AG08396 (cell line): ENCODE measurements around the gene AJAP1.

Source experiments
- DNase-seq: peaks from one replicate; pipeline ENCODE4 v3.0.0; 2012; ENCODE audit warnings: low spot score, mixed read lengths

The AJAP1 gene

DNA sequence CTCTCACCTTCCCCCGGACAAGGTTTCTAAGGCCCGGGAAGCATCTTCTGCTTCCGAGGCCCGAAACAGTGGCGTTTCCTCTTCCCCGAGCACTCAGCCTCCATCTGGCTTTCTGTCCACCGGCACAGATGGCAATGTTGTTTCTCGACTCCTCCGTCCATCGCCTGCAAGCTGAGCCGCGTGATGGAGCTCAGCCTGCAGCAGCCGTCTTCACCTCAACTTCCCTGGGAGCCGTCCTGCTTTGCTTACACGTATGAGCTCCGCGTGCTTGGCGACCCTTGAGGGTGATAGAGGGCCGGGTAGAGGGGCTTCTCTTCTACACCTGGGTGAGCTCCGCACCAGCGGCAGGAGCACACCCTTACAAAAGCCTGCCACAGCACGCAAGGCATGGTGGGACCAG, 80.4 kb downstream of the AJAP1 start:
- no peak for DNase-seq

DNA sequence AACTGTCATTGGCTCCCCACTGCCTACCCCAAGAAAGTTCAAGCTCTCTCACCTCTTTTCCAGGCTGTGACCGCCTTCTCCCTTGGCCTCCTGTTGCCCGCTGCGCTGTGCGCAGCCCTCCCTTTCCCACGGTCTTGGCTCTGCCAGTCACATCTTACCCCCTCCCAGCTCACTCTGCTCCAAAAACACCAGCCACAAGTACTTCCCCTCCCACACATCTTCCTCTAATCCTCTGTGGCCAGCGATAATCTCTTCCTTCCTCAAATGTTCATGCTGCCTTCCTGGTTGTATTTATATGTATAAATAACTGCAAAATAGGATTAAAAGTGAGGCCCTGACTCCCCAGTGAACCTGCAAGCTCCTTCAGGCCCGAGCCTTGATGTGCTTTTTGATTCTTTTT, 81.8 kb downstream of the AJAP1 start:
- no peak for DNase-seq

DNA sequence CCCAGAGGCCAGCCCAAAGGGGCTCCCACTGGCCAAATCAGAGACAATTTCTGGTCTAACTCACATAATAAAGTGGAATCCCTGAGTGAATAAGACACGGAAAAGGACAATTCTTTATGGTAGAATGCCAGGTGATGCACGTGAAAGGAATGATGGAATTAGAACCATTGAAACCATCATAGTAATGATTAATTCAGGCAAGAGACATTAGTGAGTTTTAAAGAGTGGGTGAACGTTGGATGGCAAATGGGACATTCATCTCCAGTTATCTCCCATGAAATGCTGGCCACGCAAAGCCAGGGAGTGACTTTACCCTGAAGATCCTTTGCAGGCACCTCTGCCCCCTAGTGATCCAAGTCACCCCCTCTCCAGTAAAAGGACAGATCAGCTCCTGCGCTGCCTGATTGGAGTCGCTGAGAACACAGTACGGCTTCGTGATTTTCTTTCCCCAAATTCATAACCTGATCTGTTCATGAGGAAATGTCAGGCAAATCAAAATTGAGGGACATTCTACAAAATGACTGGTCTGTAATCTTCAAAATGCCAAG, 87.5 kb downstream of the AJAP1 start:
- no peak for DNase-seq

DNA sequence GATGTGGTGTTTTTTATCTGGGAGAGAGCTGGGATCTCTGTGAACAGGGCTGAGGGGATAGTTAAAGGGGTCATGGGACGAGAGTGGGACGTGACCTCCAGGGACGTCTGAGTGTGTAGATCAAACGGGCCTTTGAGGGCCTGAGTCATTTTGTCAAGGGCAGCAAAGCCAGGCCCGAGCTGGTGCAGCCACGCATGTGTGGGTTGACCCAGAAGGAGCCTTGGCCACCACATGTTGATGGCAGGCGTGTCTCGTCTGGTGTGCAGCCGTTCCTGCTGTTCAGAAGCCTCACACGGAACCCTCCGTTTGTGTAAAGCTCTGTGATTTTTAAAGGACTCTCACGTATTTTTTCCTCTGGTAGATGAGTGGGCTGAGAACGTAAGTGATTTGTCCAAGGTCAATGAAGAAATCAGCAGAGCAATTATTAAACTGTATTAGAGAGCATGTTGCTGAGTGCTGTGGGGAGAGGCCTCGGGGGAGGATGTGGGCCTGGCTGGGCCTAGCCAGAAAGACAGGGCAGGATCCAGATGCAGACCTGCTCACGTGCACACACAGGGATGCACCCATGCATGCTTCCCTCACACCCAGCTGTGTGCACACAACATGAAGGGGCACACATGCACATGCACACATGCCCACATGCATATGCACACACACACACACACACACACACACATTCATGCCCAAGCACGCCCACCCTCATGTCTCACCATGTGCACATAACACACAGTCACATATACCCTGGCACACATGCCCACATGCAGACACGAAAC, 89.8 kb downstream of the AJAP1 start:
- no peak for DNase-seq

DNA sequence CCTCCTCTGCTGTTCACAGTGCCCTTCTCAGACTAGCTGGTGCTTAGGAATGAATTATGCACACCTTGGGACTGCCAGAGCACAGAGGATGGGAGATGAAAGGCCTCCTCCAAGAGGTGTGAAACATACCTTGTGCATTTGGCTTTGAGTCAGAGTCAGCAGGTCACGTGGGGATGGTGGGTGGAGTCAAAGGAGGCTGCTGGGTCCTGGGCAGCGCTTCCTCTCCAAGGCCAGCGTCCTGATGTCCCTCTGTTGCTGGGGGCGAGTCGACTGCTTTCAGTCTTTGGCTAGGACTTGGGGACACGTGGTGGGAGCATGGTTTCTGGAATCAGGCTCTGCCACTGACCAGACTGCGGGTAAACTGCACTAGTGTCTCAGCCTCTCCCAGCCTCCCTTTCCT, 91.2 kb downstream of the AJAP1 start:
- no peak for DNase-seq

DNA sequence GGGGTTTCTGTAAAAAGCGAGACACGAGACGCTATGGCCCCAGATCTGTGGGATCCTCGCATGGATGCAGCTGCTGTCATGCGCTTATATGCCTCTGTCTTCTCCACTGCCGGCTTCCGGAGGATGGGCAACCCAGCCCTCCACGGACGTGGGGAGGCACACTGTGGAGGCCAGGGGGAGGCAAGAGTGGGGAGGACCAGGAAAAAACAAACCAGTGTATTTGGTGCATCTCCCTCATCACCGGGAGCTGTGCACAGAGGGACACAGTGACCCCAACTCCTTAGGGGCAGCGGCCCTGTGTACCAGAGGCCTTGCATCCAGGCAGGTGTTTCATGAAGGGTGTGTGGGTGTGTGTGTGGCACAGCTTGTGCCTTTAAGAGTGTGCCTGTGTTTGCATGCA, 95.0 kb downstream of the AJAP1 start:
- no peak for DNase-seq

DNA sequence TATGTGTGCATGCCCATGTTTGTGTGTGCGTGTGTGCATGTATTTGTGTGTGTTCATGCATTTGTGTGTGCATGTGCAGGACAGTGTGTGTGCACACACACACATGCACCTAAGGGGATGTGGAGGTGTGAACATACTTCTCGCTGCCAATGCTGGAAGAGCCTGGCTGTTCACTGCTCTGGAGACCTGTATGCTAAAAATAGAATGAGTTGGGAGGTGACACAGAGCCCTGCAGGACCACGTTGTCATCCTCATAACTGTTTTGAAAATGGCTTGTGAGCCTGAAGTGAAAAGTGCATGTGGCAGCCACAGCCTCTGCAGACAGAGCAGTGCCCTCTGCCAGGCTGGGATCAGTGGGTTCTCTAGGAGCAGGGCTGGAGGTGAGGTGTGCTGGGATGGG, 95.8 kb downstream of the AJAP1 start:
- DNase-seq: no peak

DNA sequence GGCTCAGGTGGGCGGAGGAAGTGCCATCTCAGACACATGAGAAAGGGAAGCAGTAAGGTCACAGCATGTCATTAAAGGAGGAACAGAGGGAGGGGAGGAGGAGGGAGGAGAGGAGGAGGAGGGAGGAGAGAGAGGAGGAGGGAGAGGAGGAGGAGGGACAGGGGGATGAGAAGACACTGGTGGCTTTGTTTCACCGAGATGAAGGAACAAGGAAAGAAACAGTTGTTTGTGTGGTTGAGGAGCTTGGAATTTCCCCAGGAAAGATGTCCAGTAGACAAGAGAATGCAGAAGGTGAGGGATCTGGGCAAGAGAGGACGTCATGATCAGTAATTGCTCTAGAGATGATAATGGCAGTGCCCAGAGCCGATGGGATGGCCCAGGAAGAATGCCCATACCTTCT, 97.7 kb downstream of the AJAP1 start:
- DNase-seq: no peak

DNA sequence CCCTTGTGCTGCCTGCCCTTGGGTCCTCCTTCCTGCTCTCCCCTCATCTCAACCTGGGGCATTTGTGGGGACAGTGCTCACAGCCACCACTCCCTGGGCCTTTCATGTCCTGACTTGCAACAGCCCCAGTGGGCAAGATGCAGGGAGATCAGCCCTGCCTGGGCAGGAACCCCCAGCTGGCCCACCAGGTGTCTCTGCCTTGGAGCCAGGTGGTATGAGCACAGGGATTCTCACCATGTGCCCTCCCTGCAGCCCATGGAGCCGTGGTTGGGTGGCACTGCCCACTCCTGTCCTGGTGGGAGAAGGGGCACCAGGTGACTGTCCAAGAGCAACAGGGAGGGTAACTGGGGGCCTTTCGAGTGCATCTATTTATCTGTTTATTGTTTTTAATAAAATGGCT, 100.4 kb downstream of the AJAP1 start:
- DNase-seq: no peak

DNA sequence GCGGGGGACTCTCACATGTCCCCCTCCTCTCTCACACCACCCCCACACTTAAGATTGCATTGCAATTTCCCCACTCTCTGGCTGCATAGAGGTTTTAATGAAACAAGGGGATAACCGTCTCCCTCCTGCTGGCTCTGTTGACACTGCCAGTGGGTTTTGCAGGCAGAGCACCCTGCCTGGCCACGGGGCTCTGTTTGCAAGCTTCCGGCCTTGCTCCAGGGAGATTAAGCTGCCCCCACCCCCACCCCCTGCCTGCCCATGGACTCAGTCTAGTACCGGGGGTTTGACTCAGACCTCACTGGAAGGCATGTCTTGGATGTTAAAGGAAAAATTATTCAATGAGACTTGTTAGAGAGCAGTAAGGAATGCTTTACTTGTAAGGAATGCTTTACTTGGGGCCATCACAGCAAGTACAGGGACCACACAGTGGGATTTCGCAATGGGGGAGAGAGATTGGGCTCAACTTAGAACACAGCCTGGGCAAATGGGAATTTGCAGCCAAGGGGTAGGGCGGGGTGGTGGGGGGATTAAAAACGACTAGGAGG, 101.0 kb downstream of the AJAP1 start:
- no peak for DNase-seq

DNA sequence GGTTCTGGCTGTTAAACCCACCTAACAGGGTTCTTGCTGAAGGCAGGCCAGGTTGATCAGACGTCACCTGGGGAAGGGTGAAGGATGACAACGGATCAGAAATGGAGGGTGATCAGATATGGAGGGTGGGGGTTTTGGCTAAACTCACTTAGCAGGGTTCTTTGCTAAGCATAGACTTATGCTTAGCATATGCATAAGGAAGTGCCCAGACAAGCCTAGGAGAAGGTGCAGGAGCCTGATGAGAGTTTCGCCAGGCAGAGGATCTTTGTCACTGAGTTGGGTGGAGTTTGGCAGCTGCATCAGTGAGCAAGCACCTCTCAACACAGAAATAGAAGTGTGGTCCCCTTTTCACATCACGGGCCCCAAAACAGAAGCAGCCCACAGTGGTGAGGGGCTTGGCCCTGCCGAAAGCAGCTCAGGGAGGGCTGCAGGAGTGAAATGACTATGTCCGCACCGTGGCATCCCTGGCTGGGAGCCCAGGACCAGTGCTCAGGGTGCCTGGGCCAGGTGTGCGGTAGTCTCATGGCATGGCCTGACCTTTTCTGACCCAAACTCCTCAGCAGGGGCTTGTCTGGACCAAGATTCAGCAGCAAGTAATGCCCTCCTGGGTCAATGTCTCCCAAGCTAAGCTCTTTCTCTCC, 101.6 kb downstream of the AJAP1 start:
- DNase-seq: no peak

DNA sequence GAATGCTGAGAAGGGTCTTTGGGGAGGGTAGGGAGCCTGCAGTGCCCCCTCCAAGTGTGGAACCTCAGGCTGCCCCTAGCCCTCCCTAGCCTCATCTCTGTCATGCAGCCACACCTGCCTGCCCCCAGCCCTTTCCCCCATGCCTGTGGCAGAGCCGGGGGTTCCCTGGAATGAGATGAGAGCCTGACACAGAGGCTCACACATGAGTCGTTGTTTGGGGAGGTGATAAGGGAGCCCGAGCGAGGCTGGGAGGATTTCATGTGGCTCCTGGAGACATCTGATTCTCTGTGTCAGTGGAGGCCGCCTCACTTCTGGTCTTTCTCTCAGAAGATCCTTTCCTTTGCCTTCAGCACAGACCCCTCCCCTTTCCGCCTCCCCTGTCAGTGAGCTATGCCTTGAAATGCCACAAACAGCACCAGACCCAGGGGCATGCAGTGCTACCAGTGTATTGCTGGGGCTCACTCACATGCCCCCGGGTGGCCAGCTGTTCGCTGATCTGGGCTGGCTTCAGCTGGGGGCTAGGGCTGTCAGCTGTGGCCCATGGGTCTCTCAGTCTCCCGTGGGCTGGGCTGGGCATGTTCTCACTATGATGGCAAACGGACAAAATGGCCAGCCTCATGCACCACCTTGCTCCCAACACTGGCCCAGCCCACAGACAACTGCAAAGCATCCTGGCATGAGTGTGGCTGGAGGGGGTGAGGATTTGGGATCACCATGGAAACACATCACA, 102.6 kb downstream of the AJAP1 start:
- no peak for DNase-seq

DNA sequence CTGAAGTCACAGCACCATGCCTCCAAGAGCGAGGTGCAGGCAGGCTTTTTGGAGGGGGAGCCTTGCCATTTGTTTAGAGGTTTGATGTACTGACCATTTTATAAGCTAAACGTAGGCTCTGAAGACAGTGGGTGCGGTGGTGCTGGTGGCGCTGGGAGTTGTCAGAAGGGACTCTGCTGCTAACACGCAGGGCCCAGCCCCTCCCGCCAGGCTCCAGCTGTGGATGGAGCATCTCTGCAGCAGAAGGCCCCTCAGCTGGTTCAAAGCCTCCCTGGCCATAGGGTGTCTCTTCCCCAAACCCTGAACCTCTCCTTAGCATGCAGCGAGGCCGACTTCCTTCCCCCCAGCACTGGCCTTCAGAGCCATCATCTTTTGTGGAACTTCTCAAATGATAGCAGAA, 105.3 kb downstream of the AJAP1 start:
- no peak for DNase-seq

DNA sequence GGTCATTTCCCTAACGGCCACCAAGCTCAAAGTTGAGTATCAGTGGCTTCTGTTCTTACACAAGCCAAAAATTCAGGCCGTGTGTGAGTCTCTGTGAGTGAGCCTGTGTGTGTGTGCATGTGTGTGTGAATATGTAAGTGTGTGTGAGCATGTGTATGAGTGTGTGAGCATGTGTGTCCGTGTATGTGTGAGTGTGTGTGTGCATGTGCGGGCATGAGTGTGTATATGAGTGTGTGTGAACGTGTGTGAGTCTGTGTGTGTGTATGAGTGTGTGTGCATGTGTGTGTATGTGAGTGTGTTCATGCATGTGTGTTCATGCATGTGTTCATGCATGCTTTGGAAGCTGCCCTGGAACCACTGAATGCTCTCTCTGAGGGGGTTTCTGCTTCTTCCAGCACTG, 105.7 kb downstream of the AJAP1 start:
- no peak for DNase-seq

DNA sequence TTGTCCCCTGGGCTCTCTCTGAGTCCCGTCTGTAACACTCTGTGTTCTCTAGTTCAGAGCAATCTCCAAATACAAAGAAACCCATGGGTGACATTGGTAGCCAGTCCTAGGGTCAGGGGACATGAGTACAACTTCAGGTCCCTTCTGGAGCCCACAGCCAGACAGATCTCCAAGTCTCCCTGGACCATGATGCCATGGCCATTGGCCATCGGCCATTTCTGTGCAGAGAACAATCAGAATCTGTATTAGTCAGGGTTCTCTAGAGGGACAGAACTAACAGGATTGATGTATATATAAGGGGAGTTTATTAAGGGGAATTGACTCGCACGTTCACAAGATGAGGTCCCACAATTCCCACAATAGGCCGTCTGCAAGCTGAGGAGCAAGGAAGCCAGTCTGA, 106.9 kb downstream of the AJAP1 start:
- no peak for DNase-seq

DNA sequence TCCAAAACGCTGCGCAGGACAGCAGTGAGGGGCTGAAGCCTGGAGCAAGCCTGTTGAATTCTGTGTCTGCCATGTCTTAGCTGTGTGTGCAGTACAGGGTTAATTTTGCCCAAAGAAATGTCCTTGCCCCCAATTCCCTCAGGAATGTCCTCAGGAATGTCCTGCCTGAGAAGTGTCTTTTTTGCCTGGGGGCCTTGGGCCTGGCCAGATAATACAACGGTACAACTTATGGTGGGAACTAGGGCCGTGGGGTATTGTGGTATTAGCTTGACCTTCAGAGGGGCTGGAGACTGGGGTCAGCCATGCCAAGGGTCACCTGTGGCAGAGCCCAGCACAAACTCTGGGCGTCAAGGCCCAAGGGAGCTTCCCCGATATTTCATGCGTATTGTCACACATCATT, 107.7 kb downstream of the AJAP1 start:
- no peak for DNase-seq

DNA sequence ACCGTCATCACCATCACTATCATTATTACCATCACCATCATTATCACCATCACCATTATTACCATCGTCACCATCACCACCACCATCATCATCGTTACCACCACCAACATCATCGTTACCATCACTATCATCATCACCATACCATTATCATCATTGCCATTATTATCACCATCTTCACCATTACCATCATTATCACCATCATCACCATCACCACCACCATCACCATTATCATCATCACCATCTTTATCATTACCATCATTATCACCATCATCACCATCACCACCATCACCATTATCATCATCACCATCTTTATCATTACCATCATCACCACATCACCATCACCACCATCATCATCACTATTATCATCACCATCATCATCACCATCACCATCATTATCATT, 112.9 kb downstream of the AJAP1 start:
- DNase-seq: no peak

DNA sequence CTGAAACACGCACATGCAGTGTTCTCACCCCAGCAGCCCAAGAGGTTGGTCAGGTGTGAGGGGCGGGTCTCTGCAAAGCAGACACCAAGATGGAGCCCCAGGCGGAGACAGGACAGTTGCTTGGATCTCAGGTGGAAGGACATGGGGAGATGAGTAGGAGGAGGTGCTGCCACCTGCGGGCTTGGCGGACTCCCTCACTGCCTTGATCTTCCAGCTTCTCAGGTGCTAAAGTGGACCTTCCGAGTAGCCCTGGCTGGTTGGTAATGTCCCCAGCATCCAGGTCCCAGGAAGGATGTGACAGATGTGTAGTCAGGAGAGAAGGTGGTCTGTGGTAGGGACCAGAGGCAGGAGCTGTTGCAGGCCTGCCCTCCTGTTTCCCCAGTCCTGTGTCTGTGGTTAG, 114.1 kb downstream of the AJAP1 start:
- no peak for DNase-seq

DNA sequence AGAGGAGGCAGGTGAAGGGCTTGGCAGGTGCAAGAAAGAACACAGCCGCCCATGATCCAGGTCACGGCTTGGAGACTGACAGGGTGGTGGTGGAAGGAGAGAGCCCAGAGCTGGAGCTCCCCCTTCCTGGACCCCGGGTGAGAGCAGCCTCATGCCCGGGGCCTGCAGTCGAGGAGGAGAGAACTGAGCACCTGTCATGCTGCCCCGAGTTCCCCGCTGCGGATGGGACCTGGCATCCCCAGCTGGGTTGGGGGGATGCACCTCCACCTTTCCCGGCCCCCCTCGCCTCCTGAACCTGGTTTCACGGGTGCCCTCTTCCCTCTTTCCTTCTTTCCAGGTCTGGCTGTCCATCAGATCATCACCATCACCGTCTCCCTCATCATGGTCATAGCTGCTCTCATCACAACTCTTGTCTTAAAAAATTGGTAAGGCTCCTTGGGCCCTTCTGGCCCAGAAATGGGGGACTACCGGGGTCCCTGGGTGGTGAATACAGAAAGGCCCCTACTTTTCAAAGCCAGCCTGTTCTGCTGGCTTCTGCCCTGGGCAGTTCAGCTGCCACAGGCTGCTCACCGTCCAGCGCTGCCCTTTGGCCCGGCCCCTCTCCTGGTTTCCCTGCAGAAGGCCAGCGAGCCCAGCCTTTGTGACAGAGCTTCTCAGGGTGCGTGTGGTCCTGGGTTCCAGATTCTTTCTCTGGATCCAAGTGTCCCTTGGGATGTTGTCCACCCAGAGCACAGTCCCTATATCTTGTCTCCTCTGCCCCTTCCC, 115.3 kb downstream of the AJAP1 start:
- DNase-seq: no peak

DNA sequence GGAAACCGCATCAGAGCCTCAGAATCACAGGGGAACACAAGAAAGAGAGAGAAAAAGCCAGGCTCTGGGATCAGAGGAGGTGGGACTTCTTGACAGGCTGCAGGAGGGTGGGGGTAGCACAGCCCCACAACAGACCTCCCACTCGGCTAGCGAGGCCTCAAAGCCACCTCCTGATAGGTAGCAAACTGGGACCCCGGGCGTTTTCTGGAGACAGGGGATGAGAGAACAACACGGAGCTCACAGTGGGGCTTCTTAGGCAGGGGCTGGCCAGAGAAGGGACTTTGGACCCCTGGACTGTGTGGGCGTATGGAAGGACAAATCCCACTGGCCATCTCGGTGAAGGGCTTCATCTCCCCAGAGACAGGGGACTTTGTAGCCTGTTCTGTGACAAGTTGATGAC, 116.3 kb downstream of the AJAP1 start:
- no peak for DNase-seq

DNA sequence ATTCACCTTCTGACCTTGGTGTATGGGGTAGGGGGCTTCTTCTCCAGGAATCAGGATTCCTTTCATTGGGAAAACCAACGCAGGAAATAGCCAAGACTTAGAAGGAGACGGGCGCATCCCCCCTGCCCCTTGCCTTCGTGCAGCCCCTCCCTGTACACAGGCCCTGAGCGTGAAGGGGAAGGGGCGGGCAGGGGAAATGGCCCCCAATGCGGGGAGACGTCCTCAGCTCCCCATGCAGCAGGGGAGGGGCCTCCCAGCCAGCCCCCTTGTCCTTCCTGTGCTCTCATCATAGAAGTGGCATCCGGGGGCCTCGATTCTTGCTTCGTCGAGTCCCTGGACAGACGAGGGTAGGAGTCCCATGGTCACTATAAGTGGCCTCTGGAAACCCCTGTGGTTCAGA, 116.9 kb downstream of the AJAP1 start:
- DNase-seq: no peak

DNA sequence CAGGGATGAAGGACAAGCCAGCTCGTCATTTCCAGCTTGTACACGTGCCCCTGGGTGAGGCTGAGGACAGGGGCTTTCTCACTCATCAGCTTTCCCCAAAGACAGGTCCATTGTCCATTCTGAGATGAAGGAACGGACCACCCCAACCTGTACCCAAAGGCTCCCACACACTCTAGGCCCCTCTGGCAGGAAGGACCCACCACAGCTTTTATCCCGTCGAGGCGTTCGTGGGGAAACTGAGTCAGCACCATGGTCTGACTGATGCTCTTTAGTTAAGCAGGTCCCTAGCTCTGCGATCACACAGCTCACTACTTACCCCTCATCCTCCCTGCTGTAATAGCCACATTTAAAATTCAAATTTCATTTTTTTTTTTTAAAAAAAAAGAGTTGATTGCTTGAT, 117.3 kb downstream of the AJAP1 start:
- no peak for DNase-seq
